Mesenchymal stem cell (in vitro differentiated cells and primary cell): ENCODE results near the gene FTL.

Experiments
- DNase-seq: peaks from one replicate; pipeline ENCODE4 v3.0.0-alpha.2; 2013
- H2AFZ ChIP-seq: one replicate; pipeline ENCODE4 v1.6.1; 2013; ENCODE audit warnings: low read depth, mild to moderate bottlenecking, control low read depth, inconsistent platforms, low read length, moderate library complexity
- H2AK5ac ChIP-seq: 2 replicates; pipeline ENCODE4 v1.6.1; 2013; ENCODE audit warnings: low read length, moderate library complexity, mild to moderate bottlenecking, inconsistent platforms; ENCODE audit not compliant: severe bottlenecking
- H2BK120ac ChIP-seq: one replicate; pipeline ENCODE4 v1.6.1; 2013; ENCODE audit warnings: low read depth, mild to moderate bottlenecking, inconsistent platforms, low read length, moderate library complexity
- H2BK12ac ChIP-seq, 2 experiments: one replicate each; pipeline ENCODE4 v1.6.1; 2013; ENCODE audit warnings: inconsistent platforms in 2 of 2, low read length in 2 of 2, mild to moderate bottlenecking in 2 of 2, moderate library complexity in 2 of 2, control low read depth in 1 of 2
- H2BK15ac ChIP-seq: one replicate; pipeline ENCODE4 v1.6.1; 2013; ENCODE audit warnings: mild to moderate bottlenecking, low read depth, inconsistent platforms; ENCODE audit not compliant: poor library complexity, severe bottlenecking
- H2BK5ac ChIP-seq: 2 replicates; pipeline ENCODE4 v1.6.1; 2013; ENCODE audit warnings: low read depth, mild to moderate bottlenecking, low read length, control low read depth, inconsistent platforms; ENCODE audit not compliant: poor library complexity, severe bottlenecking
- H3K14ac ChIP-seq, 2 experiments: one replicate each; pipeline ENCODE4 v1.6.1; 2013; ENCODE audit warnings: inconsistent platforms in 2 of 2, low read length in 2 of 2, control low read depth in 1 of 2, mild to moderate bottlenecking in 1 of 2, moderate library complexity in 1 of 2
- H3K18ac ChIP-seq, 2 experiments: one replicate each; pipeline ENCODE4 v1.6.1; 2013; ENCODE audit warnings: inconsistent platforms in 2 of 2, low read length in 2 of 2, control low read depth in 1 of 2, low read depth in 1 of 2, mild to moderate bottlenecking in 1 of 2
- H3K23ac ChIP-seq, 2 experiments: one replicate each; pipeline ENCODE4 v1.6.1; 2013; ENCODE audit warnings: inconsistent platforms in 2 of 2, low read length in 2 of 2, mild to moderate bottlenecking in 2 of 2, moderate library complexity in 2 of 2, control low read depth in 1 of 2
- H3K27ac ChIP-seq: 2 replicates; pipeline ENCODE4 v1.5.1; 2013; ENCODE audit warnings: mild to moderate bottlenecking, moderate library complexity, low read length, control low read depth, inconsistent platforms; ENCODE audit not compliant: poor library complexity, severe bottlenecking
- H3K27me3 ChIP-seq, 2 experiments: 2 replicates each; pipeline versions ENCODE4 v1.6.1 to v1.7.0; 2013; ENCODE audit warnings: low read length in 2 of 2, mild to moderate bottlenecking in 2 of 2, moderate library complexity in 2 of 2, control low read depth in 1 of 2, inconsistent platforms in 1 of 2; ENCODE audit not compliant: control insufficient read depth in 1 of 2, insufficient read depth in 1 of 2
- H3K36me3 ChIP-seq, 2 experiments: 2 replicates each; pipeline versions ENCODE4 v1.6.1 to v1.7.0; 2013; ENCODE audit warnings: low read length in 2 of 2, control low read depth in 1 of 2, inconsistent platforms in 1 of 2, low read depth in 1 of 2, mild to moderate bottlenecking in 1 of 2; ENCODE audit not compliant: insufficient read depth in 2 of 2, control insufficient read depth in 1 of 2
- H3K4ac ChIP-seq, 2 experiments: one replicate each; pipeline ENCODE4 v1.6.1; 2013; ENCODE audit warnings: inconsistent platforms in 2 of 2, low read length in 2 of 2, mild to moderate bottlenecking in 2 of 2, moderate library complexity in 2 of 2, control low read depth in 1 of 2, low read depth in 1 of 2
- H3K4me1 ChIP-seq: 2 replicates; pipeline ENCODE4 v1.6.1; 2013; ENCODE audit warnings: low read depth, low read length, control low read depth; ENCODE audit not compliant: control insufficient read depth, insufficient read depth
- H3K4me2 ChIP-seq: 2 replicates; pipeline ENCODE4 v1.6.1; 2013; ENCODE audit warnings: low read length, mild to moderate bottlenecking, inconsistent platforms; ENCODE audit not compliant: poor library complexity, severe bottlenecking
- H3K4me3 ChIP-seq, 2 experiments: 2 replicates each; pipeline versions ENCODE4 v1.5.1 to v1.7.0; 2013; ENCODE audit warnings: low read length in 2 of 2, mild to moderate bottlenecking in 2 of 2, control low read depth in 1 of 2, low read depth in 1 of 2; ENCODE audit not compliant: insufficient read depth in 1 of 2
- H3K79me1 ChIP-seq: replicated peaks from 2 replicates; pipeline ENCODE4 v1.6.1; 2013; ENCODE audit warnings: mild to moderate bottlenecking, control low read depth, low read length, inconsistent platforms; ENCODE audit not compliant: poor library complexity, severe bottlenecking
- H3K9ac ChIP-seq: 2 replicates; pipeline ENCODE4 v1.7.0; 2013; ENCODE audit warnings: mild to moderate bottlenecking, low read length, moderate library complexity
- H3K9me3 ChIP-seq: 2 replicates; pipeline ENCODE4 v1.7.0; 2013; ENCODE audit warnings: mild to moderate bottlenecking, low read length; ENCODE audit not compliant: control insufficient read depth
- H4K8ac ChIP-seq: one replicate; pipeline ENCODE4 v1.6.1; 2013; ENCODE audit warnings: inconsistent platforms, mild to moderate bottlenecking, low read length, moderate library complexity
- H4K91ac ChIP-seq: one replicate; pipeline ENCODE4 v1.6.1; 2013; ENCODE audit warnings: mild to moderate bottlenecking, low read length, inconsistent platforms
- WGBS: methylation state at CpG from one replicate; pipeline ENCODE4 v1.1.7; 2013; ENCODE audit warnings: mixed read lengths; 5-methylcytosine and 5-hydroxymethylcytosine counted together

FTL gene

GRCh38 chr19:48986211-48986610 is 21.1 kb downstream of the FTL start:
- Histone ChIP-seq H2BK15ac (no peak overlapping the region), H3K9me3 (no peaks in the 10 kb centered on the region), H3K14ac (no peak overlapping the region), H2BK120ac (no peak overlapping the region), H3K27ac (no peak overlapping the region), H3K36me3 (peaks cover 77 to 82% of the 10 kb centered on the region in 2 experiments), H3K27me3 (no peaks in the 10 kb centered on the region), H3K4me3 (no peak overlapping the region), H3K4me2 (no peak overlapping the region), H2BK12ac (no peak overlapping the region), H3K79me1 (peaks cover 43% of the 10 kb centered on the region), H4K8ac (no peak overlapping the region), H4K91ac (no peak overlapping the region), H2AK5ac (no peak overlapping the region), H3K18ac (no peak overlapping the region), H2AFZ (no peak overlapping the region), H3K4me1 (peaks cover 8% of the 10 kb centered on the region), H3K9ac (no peak overlapping the region), H3K4ac (no peak overlapping the region), H2BK5ac (no peak overlapping the region), H3K23ac (no peak overlapping the region)
- WGBS = 100% methylated on average over 3 of the region's 3 CpGs
- no peak for DNase-seq

GRCh38 chr19:48987323-48987722 is 22.2 kb downstream of the FTL start:
- H2BK5ac ChIP-seq = no peak overlapping the region
- H3K14ac ChIP-seq = no peak overlapping the region
- H3K79me1 ChIP-seq = peaks cover 40% of the 10 kb centered on the region
- 95% methylated on average over 7 of the region's 7 CpGs for WGBS
- peaks cover 69 to 71% of the 10 kb centered on the region in 2 experiments for H3K36me3 ChIP-seq
- no peaks in the 10 kb centered on the region for H3K9me3 ChIP-seq
- peaks cover 16% of the 10 kb centered on the region for H3K4me1 ChIP-seq
- H3K23ac ChIP-seq = no peak overlapping the region
- H2BK12ac ChIP-seq = no peak overlapping the region
- no peak overlapping the region for H3K18ac ChIP-seq
- DNase-seq = no peak
- no peak overlapping the region for H2BK120ac ChIP-seq
- H3K4me3 ChIP-seq = no peak overlapping the region
- H2AK5ac ChIP-seq = no peak overlapping the region
- no peak overlapping the region for H3K4ac ChIP-seq
- no peak overlapping the region for H3K27ac ChIP-seq
- no peaks in the 10 kb centered on the region for H3K27me3 ChIP-seq
- H3K9ac ChIP-seq = no peak overlapping the region
- H4K8ac ChIP-seq = no peak overlapping the region
- no peak overlapping the region for H3K4me2 ChIP-seq
- H2BK15ac ChIP-seq = no peak overlapping the region
- no peak overlapping the region for H4K91ac ChIP-seq
- H2AFZ ChIP-seq = no peak overlapping the region

- WGBS = 97% methylated on average over 6 of the region's 7 CpGs
- DNase-seq = no peak
- H3K27ac ChIP-seq = no peak overlapping the region
Observed at GRCh38 chr19:48988286-48988685, 23.2 kb downstream of the FTL start.

GRCh38 chr19:48988860-48989259 is 23.8 kb downstream of the FTL start:
- no peak overlapping the region for H3K18ac ChIP-seq
- H3K27ac ChIP-seq = no peak overlapping the region
- H3K9ac ChIP-seq = no peak overlapping the region
- no peak overlapping the region for H3K4ac ChIP-seq
- WGBS = 97% methylated on average over 9 of the region's 9 CpGs
- DNase-seq = no peak
- no peak overlapping the region for H4K91ac ChIP-seq
- H2AK5ac ChIP-seq = no peak overlapping the region
- H3K14ac ChIP-seq = no peak overlapping the region
- H2AFZ ChIP-seq = no peak overlapping the region
- H3K36me3 ChIP-seq = peaks cover 55 to 62% of the 10 kb centered on the region in 2 experiments
- H3K27me3 ChIP-seq = no peaks in the 10 kb centered on the region
- H2BK15ac ChIP-seq = no peak overlapping the region
- peaks cover 36% of the 10 kb centered on the region for H3K79me1 ChIP-seq
- H2BK5ac ChIP-seq = no peak overlapping the region
- H3K4me3 ChIP-seq = no peak overlapping the region
- H4K8ac ChIP-seq = no peak overlapping the region
- no peaks in the 10 kb centered on the region for H3K9me3 ChIP-seq
- H3K4me2 ChIP-seq = no peak overlapping the region
- H2BK12ac ChIP-seq = no peak overlapping the region
- H3K4me1 ChIP-seq = peaks cover 16% of the 10 kb centered on the region
- H3K23ac ChIP-seq = no peak overlapping the region
- no peak overlapping the region for H2BK120ac ChIP-seq

More at GRCh38 chr19:48988286-48988685, 23.2 kb downstream of the FTL start:
- no peak overlapping the region for H3K18ac ChIP-seq
- no peak overlapping the region for H2AFZ ChIP-seq
- H2BK12ac ChIP-seq = no peak overlapping the region
- H3K4me1 ChIP-seq = peaks cover 16% of the 10 kb centered on the region
- H2AK5ac ChIP-seq = no peak overlapping the region
- no peak overlapping the region for H3K23ac ChIP-seq
- no peaks in the 10 kb centered on the region for H3K27me3 ChIP-seq
- no peak overlapping the region for H3K14ac ChIP-seq
- no peak overlapping the region for H3K9ac ChIP-seq
- no peak overlapping the region for H3K4me3 ChIP-seq
- peaks cover 61 to 62% of the 10 kb centered on the region in 2 experiments for H3K36me3 ChIP-seq
- H2BK5ac ChIP-seq = no peak overlapping the region
- H3K9me3 ChIP-seq = no peaks in the 10 kb centered on the region
- H3K79me1 ChIP-seq = peaks cover 37% of the 10 kb centered on the region
- H4K91ac ChIP-seq = no peak overlapping the region
- H3K4me2 ChIP-seq = no peak overlapping the region
- H2BK15ac ChIP-seq = no peak overlapping the region
- no peak overlapping the region for H4K8ac ChIP-seq
- no peak overlapping the region for H3K4ac ChIP-seq
- H2BK120ac ChIP-seq = no peak overlapping the region
